Activated naive CD4-positive, alpha-beta T cell treated with anti-CD3 and anti-CD28 coated beads, Interleukin-2, amount 50 U/mL, for 16 hours (primary cell): ENCODE measurements around the gene PTCD1.
A peak's percentile ranks its signal among the peaks of the same experiment; 100 is the strongest.
"Not testable (repeated sequence)": the region's sequence is repeated elsewhere in the genome, so short reads cannot be mapped to it uniquely, and the experiment has no call there.

Experiments used
- DNase-seq: peaks from one replicate; pipeline ENCODE4 v3.0.0-alpha.2; 2020

The PTCD1 gene

DNA sequence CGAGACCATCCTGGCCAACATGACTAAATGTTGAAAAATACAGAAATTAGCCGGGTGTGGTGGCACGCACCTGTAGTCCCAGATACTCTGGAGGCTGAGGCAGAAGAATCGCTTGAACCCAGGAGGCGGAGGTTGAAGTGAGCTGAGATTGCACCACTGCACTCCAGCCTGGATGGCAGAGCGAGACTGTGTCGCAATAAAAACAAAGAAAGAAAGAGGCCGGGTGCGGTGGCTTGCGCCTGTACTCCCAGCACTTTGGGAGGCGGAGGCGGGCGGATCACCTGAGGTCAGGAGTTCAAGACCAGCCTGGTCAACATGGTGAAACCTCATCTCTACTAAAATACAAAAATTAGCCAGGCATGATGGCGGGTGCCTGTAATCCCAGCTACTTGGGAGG lies 51.4 kb downstream of the PTCD1 start:
- not testable (repeated sequence) for DNase-seq

DNA sequence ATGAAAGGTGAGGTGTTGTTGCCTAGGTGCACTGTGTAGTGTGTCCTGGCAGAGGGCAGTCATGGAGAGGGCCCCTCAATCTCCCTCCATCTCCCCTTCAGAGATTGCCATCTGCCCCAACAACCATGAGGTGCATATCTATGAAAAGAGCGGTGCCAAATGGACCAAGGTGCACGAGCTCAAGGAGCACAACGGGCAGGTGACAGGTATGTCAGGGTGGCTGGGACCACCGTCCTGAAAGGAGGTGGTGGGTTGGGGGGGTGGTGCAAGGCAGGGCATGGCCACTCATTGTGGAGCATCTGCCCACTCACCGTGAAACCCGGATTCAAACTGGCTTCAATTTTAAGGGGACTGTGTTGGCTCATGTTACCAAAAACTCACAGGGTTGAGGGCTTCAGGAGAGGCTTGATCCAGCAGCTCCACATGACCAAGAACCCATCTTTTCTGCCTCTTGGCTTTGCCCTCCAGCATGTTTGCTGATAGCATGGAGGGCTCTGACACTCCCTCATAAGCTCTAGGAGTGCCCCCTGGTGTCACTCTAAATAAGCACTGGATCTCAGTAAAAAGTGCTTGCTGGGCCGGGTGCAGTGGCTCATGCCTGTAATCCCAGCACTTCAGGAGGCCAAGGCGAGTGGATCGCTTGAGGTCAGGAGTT lies 51.9 kb downstream of the PTCD1 start:
- no peak for DNase-seq

DNA sequence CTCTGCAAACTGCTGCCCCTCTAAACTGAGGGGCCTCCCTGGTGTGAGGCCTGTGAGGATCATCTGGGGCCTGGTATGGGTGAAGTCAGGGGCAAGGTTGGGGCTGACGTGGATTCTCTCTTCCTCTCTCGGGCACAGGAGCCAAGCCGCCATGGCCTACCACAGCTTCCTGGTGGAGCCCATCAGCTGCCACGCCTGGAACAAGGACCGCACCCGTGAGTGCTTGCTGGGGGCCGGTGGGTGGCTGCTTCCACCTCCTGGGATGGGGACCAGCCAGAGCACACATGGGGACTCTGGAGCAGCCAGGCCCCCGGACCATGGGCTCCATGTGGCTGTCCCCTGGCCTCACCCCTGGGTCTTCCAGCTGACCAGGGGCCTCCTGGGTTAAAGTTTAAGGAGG lies 53.0 kb downstream of the PTCD1 start:
- DNase-seq, result no peak

DNA sequence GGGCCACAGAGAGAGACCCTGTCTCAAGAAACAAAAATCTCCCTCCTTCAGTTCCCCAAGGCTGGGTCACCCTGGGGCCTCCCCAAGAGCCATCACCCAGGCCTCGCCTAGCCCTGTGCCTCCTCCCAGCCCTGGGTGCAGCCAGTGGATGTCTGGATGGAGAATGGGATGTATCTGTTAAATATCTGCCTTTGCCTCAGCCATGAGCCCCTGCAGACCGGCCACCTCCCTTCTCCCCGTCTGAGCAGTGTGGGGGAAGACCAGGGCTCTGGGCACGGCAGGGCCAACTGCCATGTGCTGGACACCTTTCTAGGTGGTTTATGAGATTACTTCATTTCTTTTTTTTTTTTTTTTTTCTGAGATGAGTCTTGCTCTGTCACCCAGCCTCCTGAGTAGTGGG lies 54.1 kb downstream of the PTCD1 start:
- no peak for DNase-seq

DNA sequence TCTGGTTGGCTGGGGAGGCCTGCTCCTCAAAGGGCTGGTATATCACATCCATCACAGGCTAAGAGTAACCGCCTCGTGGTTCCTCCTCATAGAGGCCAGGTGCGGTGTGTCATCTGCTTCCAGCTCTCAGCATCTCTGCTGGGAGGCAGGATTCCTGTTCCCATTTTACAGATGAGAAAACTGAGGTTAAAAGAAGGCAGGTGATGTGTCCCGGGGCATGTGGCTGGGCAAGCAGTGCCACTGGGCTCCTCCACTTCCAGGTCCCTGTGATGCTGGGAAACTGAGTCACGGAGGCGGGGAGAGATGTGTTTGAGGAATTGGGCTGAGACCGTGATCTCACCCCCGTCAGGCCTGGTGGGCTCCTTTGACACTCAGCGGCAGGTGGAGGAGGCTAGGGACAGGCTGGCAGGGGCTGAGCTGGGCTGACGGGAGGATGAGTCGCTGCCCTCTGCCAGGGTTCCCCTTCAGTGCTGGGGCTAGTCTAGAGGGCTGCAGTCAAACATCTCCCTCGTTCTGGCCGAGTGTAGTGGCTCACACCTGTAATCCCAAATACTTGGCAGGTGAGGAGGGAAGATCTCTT lies 54.7 kb downstream of the PTCD1 start:
- DNase-seq, result no peak

DNA sequence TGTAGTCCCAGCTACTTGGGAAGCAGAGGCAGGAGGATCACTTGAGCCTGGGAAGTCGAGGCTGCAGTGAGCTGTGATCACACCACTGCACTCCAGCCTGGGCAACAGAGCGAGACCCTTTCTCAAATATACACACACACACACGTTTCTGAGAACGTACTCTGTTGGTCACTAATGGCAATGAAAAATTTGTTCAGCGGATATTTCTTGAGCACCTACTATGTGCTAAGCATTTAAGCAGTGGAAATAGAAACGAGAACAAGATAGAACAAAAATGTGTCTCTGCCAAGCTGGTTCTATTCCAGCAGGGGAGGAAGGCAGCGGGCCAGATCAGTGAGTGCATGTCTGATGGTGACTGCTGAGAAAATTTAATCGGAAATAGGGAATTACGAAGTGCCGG lies 55.4 kb downstream of the PTCD1 start:
- DNase-seq, result no peak

DNA sequence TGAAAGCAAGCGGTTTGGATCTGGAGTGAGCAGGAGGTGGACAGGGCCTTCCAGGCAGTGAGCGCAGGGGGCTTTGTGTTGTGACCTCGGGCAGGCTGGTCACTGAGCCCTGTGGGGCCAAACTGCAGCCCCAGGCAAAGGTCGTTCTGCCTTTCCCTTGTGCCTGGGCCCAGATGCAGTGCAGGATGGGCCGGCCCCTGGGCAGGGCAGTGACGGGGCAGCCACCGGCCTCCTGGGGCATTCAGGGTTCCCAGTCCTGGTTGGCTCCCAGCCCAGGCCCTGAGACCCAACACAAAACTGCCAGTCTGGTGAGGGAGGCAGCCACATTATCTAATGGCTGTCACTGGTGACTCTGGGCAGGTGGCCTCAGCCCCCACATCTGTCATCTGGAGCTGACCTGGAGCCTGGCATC lies 56.9 kb downstream of the PTCD1 start:
- no peak for DNase-seq

DNA sequence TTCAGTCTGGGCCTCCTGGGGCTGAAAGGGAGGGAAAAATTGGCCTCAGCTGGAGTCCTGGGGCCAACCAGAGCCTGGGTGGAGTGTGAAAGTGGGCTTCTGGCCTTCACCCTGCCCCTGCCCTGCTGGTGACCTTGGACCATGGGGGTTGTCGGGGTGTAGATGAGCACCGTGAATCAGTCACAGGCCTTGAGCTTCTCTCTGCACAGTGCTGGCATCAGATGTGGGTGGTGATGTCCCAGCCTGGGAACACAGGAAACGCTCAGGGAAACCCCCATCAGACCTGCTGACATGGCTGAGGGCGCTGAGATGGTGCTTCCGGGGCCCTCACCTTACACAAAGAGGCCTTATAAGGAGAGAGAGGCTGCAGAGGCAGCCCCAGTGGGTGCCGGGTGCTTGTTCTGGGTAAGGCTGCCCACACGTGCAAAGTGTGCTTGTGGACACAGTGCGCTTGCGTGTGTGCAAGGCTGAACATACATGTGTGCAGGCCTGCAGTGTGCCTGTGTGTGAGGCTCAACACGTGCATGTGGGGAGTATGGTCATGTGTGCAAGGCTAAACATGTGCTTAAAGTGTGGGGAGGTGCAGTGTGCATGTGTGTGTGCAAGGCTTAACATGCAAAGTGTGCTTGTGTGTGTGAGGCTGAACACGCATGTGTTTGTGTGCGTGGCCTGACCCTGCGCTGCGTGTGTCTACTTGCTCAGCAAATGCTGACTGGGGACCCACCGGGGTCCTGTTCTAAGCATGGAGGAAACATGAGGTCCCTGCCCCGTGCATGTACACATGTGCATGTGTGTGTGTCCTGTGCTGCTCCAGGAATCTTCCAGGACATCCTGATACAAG lies 57.6 kb downstream of the PTCD1 start:
- peak; percentile 86 for DNase-seq

DNA sequence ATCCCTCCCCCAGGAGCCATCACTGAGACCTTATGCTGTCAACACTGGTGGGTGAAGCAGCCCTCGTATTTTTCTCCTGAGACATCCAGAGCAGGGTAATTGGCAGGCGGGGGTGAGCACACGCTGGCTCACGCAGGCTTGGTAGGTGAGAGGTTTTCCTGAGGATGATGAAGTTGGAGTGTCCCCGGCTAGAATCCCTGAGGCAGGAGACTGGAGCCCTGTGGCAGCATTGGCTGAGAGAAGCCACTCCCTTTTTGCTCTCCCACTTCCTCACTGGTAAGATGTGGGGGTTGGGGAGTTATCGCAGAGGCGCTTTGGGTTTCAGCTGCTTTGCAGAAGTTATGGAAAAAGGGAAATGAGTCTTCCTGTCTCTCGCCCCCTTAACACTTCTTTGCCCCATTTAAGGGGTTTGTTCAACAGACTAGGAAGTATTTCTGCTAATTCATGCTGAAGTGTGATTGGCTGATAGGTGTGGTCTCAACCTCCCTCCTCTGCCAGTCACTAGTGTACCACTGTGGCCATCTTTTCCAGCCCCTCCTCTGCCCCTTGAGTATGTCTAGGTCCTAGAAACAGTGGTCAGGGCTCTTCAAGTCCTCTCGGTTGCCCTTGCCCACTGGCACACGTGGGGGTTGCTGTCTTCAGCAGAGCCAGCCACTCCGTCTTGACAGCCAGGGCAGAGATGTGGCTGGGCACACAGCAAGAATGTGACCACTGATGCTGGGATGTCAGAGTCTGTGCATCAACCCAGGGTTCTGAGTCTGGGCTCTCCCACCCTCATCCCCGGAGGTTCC lies 58.4 kb downstream of the PTCD1 start:
- DNase-seq, result no peak

DNA sequence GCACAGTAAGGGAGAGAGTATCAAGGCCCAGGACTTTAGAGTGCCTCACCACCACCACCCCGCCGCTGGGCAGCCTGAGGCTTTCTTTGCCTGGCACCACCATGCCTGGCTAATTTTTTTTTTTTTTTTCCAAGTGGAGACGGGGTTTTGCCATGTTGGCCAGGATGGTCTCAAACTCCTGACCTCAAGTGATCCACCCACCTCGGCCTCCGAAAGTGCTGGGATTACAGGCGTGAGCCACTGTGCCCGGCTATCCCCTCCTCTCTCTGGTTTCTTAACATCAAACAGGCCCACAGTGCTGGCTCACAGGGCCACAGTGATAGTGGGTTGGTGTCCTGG lies 58.9 kb downstream of the PTCD1 start:
- DNase-seq, result not testable (repeated sequence)

DNA sequence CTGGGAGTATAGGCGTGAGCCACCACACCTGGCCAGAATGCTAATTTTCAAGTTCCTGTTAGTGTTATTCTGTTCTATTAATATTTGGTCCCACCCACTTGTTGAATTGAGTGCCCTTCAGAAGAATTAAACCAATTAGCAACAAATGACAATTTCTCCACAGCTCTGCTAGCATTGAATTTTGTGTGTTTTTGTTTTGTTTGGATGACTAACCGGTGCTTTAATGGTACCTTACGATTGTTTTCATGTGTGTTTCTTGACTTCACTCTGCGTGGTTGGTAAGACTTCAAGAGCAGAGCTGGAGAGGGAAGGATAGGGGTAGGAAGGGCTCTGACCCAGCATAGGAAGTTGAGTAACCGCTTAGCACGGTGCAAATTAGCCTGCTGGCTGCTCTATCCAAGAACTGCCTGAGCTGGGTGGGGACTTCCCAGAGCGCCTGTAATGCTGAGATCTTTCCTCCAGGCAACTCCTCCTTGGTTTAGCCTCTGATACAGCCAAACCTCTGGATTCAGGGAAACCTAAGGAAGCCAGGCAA lies 59.5 kb downstream of the PTCD1 start:
- no peak for DNase-seq

DNA sequence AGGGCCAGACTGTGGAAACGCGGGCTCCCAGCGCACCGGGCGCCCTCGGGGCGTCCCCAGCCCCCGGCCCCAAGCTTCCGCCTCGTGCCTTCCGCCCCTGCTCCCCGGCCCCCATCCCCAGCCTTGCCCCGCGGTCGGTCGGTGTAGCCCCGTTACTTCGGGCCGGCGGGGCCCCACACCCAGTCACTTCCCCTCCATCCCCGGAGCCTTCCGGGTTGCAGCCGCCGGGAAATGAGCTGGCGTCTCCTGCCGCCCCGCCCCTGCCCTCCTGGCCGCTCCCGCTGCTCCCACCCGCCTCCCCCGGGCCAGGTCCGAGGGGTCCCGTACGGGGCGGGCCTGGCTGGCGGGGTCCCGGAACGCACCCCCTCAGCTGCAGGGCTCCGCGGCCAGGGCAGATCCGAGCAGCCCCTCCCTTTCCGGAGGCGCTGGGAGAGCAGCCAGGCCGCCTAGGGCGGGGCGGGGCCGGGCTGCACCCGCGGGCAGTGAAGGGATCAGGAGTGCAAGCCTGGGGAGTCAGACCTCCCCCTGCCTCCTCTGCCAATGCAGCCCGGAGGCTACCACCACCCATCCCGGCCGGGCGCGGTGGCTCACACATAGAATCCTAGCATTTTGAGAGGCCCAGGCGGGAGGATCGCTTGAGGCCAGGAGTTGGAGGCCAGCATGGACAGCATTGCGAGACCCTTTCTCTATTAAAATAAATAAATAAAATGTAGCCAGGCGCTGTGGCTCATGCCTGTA lies 63.4 kb downstream of the PTCD1 start:
- DNase-seq, result peak; percentile 57

DNA sequence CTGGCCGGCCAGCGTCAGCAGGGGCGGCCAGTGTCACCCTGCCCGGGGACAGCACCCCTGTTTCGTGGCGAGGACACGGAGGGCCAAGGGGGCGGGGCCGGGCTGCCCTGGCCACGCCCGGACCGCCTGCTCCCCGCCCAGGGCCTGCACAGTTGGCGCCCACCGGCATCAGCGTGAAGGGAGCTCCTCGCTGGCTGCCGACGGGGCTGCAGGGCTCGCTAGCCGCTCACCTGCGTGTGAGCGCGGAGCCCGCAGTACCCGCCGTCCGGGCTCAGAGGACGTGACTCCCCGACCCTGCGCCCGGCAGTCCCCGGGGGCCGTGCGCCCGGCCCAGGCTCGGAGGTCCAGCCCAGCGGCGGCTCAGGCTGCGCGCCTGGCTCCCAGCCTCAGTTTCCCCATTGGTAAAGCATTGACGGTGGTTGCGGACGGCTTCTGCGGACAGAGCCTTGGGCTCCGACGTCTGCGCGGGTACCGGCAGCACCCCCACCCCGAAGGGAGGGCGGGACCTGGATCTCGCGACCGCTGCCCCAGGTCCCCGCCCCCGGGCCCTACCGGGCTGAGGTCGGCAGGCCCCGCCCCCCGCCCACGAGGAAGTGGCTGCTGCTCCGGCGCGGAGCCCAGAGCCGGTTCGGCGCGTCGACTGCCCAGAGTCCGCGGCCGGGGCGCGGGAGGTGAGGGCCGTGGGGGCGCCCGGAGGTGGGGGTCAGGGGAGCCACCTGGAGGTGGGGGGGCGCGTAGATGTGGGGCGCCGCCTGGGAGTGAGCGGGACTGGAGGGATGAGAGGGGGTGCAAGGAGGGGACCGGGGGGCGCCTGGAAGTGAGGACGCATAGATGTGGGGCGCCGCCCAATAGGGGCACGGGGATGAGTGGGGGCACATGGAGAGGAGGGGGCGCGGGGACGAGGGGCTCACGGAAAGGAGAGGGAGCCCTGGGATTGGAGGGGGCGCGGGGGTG lies 64.2 kb downstream of the PTCD1 start, which contains the start of gene ARPC1B:
TSS of gene ARPC1B (plus strand) at position 620 of the 954 bp plus-strand sequence. CDS start 10,985 bp downstream, outside the sequence.
- peak; percentile 88 for DNase-seq

DNA sequence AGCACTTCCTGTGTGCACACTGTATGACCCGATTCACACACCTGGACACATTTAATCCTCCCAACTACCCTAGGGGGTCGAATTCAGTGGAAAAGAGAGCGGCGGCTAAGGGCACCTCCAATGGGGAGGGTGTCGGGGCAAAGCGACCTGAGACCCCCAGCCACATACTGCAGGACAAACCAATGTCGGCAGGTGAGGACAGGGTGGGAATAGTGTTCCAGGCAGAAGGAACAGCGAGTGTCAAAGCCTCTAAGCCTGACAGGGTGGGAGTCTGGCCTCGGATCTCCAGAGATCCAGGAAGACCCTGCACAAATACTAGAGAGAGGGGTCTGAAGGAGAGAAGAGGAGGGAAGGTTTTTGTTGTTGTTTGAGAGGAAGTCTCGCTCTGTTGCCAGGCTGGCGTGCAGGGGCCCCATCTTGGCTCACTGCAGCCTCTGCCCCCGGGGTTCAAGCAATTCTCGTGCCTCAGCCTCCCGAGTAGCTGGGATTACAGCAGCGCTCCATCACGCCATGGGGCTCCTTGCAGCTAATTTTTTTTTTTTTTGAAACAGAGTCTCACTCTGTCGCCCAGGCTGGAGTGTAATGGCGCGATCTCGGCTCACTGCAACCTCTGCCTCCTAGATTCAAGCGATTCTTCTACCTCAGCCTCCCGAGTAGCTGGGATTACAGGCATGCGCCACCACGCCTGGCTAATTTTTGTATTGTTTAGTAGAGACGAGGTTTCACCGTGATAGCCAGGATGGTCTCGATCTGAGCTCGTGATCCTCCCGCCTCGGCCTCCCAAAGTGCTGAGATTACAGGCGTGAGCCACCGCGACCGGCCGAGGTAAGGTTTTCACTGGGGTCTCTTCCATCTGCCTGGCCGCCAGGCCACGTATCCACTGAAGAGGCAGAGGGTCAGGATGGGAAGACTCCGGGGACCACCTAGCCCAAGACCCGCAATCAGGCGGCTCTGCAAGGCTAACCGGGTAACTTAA lies 65.2 kb downstream of the PTCD1 start:
- DNase-seq, result no peak

DNA sequence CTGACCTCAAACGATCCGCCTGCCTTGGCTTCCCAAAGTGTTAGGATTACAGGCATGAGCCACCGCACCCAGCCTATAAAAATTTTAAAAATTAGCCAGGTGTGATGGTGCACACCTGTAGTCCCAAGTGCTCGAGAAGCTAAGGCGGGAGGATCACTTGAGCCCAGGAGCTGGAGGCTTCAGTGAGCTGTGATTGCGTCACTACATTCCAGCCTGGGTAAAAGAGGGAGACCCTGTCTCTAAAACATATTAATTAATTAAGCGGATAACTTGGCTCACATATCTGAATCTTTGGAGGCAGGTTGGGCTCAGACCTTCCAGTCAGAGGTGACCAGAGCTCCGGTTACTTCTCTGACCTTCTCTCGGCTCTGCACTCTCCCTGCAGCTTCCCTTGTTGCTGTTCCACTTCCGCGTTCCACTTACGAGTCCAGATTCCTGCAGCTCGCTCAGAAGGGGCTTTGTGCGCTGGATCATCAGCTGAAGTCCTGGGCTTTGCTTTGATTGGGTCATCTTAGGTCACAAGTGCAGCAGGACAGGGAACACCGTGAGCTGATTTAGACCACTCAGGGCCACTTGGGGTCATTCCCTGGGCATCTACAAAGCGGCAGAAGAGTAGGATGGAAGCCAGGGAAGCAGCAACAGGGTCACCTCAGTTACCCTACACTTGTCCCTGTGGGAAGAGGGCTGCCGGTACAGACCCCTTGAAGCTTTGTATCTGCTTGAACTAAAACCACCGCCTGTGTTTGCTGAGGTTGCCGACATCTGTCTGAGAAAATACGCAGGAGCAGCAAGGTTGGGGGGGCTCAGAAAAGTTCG lies 66.1 kb downstream of the PTCD1 start:
- no peak for DNase-seq

DNA sequence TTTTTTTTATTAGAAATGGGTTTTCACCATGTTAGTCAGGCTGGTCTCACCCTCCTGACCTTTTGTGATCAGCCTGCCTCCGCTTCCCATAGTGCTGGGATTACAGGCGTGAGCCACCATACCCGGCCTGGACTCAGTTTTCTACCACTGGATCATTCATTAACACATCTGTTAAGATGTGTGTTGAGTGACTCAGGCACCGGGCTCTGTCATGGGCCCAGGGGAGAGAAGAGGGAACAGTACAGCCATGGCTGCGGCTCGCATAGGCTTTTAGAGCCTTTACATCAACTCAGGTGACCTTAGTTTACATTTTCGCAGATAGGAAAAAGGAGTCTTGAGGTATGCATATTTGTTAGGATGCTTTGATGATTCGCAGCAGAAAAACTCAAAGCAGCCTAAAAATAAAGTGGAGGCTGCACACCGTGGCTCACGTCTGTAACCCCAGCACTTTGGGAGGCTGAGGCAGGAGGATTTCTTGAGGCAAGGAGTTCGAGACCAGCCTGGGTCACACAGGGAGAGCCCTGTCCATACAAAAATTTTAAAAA lies 67.2 kb downstream of the PTCD1 start:
- no peak for DNase-seq

DNA sequence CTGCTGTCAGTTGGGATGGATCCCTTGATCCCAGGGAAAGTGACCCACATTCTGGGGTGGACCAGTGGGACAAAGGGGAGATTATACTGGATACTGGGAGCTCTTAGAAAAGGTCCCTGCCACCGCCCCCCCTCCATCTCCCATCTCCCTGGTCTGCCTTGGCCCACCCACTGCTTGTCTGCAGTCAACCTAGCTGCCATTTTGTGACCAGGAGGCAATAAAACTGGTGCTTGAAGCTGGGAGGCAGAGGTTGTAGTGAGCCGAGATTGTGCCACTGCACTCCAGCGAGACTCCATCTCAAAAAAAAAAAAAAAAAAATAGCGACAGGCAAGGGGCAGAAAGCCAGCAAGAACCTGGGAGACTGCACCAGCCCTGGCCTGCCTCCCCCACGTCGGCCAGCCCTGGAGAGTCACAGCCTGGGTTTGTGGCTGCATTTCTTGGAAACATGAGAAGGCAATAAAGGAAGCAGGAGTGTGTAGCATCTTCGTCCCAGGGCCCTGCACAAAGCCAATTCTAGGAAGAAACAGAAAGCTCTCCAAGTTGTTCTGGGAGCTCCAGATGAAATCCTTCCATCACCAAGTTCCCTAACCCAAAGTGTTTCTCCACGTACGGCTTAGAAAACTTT lies 68.7 kb downstream of the PTCD1 start:
- DNase-seq, result no peak

DNA sequence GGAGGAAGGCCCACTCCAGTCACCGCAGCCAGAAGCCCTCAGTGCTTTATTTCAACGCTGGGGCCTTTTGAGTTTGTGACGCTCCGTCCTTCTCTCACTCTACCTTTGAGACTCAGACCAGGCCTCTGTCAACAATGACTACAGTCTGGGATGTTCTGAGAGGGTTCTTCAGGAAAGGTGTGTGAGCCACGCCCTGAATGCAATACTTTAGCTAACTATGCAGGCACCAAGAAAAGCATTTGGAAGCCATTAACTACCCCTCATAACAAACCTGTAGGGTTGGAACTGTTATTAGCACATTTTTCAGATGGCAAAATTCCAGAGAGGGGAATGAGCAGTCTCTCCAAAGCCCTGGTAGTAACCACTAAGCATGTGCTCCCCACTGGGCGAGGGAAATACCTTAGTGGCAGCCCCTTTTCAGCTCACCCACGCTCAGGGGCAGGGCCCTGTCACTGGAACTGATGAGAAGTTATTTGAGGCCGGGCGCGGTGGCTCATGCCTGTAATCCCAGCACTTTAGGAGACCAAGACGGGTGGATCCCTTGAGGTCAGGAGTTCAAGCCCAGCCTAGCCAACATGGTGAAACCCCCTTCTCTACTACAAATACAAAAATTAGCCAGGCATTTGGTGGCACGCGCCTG lies 69.7 kb downstream of the PTCD1 start:
- no peak for DNase-seq
